HepG2 (cell line): Measurements from ENCODE around the gene ZNF234. TPM values are rescaled to one million over a fixed set of nuclear protein-coding genes. Genes with fewer than 3 reads are reported as not detected.

Experiments used
- ELF3 ChIP-seq: IDR thresholded peaks from 2 replicates; pipeline ENCODE4 v1.6.1; 2016; ENCODE audit warnings: missing genetic modification reagents, missing compliant biosample characterization
- GABPB1 ChIP-seq: IDR thresholded peaks from 2 replicates; pipeline ENCODE4 v1.6.1; 2016; ENCODE audit warnings: mild to moderate bottlenecking, missing genetic modification reagents, moderate library complexity, missing compliant biosample characterization
- HIVEP1 ChIP-seq: sonication (generic); formaldehyde crosslinking; IDR thresholded peaks from 2 replicates; pipeline ENCODE4 v1.4.0; 2020; ENCODE audit warnings: mild to moderate bottlenecking, missing genetic modification reagents
- MTA3 ChIP-seq: sonication (generic); formaldehyde crosslinking; IDR thresholded peaks from 2 replicates; pipeline ENCODE4 v1.4.0; 2020; ENCODE audit warnings: missing genetic modification reagents
- NR2C2 ChIP-seq: sonication (generic); formaldehyde crosslinking; IDR thresholded peaks from 2 replicates; pipeline ENCODE4 v1.4.0; 2020; ENCODE audit warnings: missing genetic modification reagents, mild to moderate bottlenecking, moderate library complexity, borderline replicate concordance
- POLR2AphosphoS5 ChIP-seq: IDR thresholded peaks from 2 replicates; pipeline ENCODE4 v1.6.1; 2012; ENCODE audit warnings: low read depth, low read length
- RAD51 ChIP-seq: fragments of 450-650 bp; IDR thresholded peaks from 2 replicates; pipeline ENCODE4 v1.6.1; 2016; ENCODE audit warnings: borderline replicate concordance
- SMAD9 ChIP-seq: sonication (generic); formaldehyde crosslinking; IDR thresholded peaks from 2 replicates; pipeline ENCODE4 v1.5.1; 2020; ENCODE audit warnings: mild to moderate bottlenecking, missing genetic modification reagents
- SMYD3 ChIP-seq: sonication (generic); formaldehyde crosslinking; IDR thresholded peaks from 2 replicates; pipeline ENCODE4 v1.8.1; 2023; ENCODE audit warnings: mild to moderate bottlenecking, missing genetic modification reagents
- STAG1 ChIP-seq: sonication (generic); formaldehyde crosslinking; IDR thresholded peaks from 2 replicates; pipeline ENCODE4 v1.4.0; 2020; ENCODE audit warnings: missing genetic modification reagents
- YY1 ChIP-seq: IDR thresholded peaks from 2 replicates; pipeline ENCODE4 v1.6.1; 2011; ENCODE audit warnings: low read length, low read depth, moderate library complexity, mild to moderate bottlenecking; ENCODE audit not compliant: insufficient read depth, insufficient replicate concordance
- ZBTB1 ChIP-seq: sonication (generic); formaldehyde crosslinking; IDR thresholded peaks from 2 replicates; pipeline ENCODE4 v1.4.0; 2020; ENCODE audit warnings: missing genetic modification reagents, borderline replicate concordance
- ZFX ChIP-seq: sonication (generic); formaldehyde crosslinking; IDR thresholded peaks from 2 replicates; pipeline ENCODE4 v1.4.0; 2020; ENCODE audit warnings: mild to moderate bottlenecking, low read depth, missing genetic modification reagents, moderate library complexity
- ZNF205 ChIP-seq: IDR thresholded peaks from 2 replicates; pipeline ENCODE4 v1.6.1; 2018; ENCODE audit warnings: missing biosample characterization, missing genetic modification reagents
- ZNF331 ChIP-seq: sonication (generic); formaldehyde crosslinking; IDR thresholded peaks from 2 replicates; pipeline ENCODE4 v1.4.0; 2020; ENCODE audit warnings: missing genetic modification reagents
- ZNF335 ChIP-seq: sonication (generic); formaldehyde crosslinking; IDR thresholded peaks from 2 replicates; pipeline ENCODE4 v1.4.0; 2020; ENCODE audit warnings: missing genetic modification reagents
- ZNF33A ChIP-seq: sonication (generic); formaldehyde crosslinking; IDR thresholded peaks from 2 replicates; pipeline ENCODE4 v1.5.1; 2020; ENCODE audit warnings: missing genetic modification reagents, mild to moderate bottlenecking, moderate library complexity, borderline replicate concordance
- ZNF432 ChIP-seq: sonication (generic); formaldehyde crosslinking; IDR thresholded peaks from 2 replicates; pipeline ENCODE4 v1.5.0; 2020; ENCODE audit warnings: missing genetic modification reagents, mild to moderate bottlenecking, borderline replicate concordance
- ZNF605 ChIP-seq: sonication (generic); formaldehyde crosslinking; IDR thresholded peaks from 2 replicates; pipeline ENCODE4 v1.8.0; 2022; ENCODE audit warnings: mild to moderate bottlenecking, missing genetic modification reagents
- polyA plus RNA-seq, 8 experiments: library from polyadenylated mRNA; depleted of rRNA in 3 of 8; stranded (reverse) in 7 of 8; unstranded in 1 of 8; fragments of >200 nt; fragmentation: Illumina TruSeq in 4 of 8; extraction: Trizol in 4 of 8; gene quantifications; 2 replicates each; pipeline versions ENCODE4 v1.2.1 to v1.2.3, GENCODE V29; 2011 to 2016; ENCODE audit warnings: low read depth in 4 of 8, missing spikeins in 1 of 8, mixed read lengths in 1 of 8; ENCODE audit not compliant: insufficient read depth in 1 of 8
- total RNA-seq, 5 experiments: library from RNA; depleted of rRNA; stranded (reverse); fragments of >200 nt; fragmentation: Illumina TruSeq; extraction: Trizol; gene quantifications; 2 replicates each; pipeline ENCODE4 v1.2.3, GENCODE V29; 2016; ENCODE audit warnings: low read depth in 1 of 5
- TF ChIP-seq, protein P1 (sequence below): sonication (generic); formaldehyde crosslinking; IDR thresholded peaks from 2 replicates; pipeline ENCODE4 v1.9.0; 2022; ENCODE audit warnings: missing genetic modification reagents, mild to moderate bottlenecking, borderline replicate concordance
- TF ChIP-seq, protein P2 (sequence below): sonication (generic); formaldehyde crosslinking; IDR thresholded peaks from 2 replicates; pipeline ENCODE4 v1.5.1; 2020; ENCODE audit warnings: missing genetic modification reagents, mild to moderate bottlenecking, borderline replicate concordance
- TF ChIP-seq, protein P3 (sequence below): sonication (generic); formaldehyde crosslinking; IDR thresholded peaks from 2 replicates; pipeline ENCODE4 v1.8.1; 2022; ENCODE audit warnings: mild to moderate bottlenecking, missing genetic modification reagents

Gene ZNF234
- total and polyA plus RNA-seq, 2 of the 13 experiments (the other 11 are each of a cell fraction or from before 2014, with no cell fraction given) = 3.5 to 11.2 TPM

DNA sequence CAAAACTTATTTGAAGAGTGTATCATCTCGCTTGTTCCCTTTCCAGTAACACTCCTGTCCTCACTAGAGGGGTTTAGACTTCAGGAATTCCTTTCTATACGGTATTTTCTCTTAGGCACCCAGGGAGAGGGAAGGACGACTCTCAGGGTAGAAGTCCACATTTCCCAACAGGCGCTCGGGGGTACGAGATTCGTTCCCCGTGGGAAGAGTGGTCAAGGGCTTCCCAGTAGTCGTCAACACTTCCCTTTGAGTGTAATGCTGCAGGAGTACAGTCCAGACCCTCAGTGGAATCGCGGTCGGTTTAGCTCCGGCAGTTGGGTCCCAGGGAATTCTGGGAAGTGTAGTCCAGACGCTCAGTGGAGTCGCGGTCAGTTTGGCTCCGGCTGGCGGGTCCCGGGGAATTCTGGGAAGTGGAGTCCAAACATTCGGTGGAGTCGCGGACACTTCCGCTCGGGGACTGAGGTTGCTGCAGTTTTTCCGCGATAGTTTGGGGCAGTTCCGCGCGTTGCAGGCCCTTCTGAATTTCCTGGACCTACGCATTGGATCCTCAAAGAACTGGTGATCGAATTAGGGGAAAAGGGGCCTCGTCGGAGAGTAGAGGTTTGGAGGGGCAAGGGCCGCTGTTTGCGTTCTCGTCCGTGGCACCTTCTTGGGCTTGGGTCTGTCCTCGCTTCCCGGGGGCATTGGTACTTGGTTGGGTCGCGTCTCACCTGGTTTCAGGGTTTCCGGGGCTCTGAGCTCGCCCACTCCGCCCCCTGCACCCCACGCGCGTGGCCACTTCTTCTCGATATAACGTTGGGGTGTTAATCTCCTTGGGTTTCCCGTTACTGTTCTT is 47.2 kb upstream of the ZNF234 start, which contains the start of gene ZNF224 (continued):
- TF ChIP-seq, protein P1, sequence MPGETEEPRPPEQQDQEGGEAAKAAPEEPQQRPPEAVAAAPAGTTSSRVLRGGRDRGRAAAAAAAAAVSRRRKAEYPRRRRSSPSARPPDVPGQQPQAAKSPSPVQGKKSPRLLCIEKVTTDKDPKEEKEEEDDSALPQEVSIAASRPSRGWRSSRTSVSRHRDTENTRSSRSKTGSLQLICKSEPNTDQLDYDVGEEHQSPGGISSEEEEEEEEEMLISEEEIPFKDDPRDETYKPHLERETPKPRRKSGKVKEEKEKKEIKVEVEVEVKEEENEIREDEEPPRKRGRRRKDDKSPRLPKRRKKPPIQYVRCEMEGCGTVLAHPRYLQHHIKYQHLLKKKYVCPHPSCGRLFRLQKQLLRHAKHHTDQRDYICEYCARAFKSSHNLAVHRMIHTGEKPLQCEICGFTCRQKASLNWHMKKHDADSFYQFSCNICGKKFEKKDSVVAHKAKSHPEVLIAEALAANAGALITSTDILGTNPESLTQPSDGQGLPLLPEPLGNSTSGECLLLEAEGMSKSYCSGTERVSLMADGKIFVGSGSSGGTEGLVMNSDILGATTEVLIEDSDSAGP = peak; percentile 56; the same call in 1 of the 2 replicates
- TF ChIP-seq MTA3 (CRISPR knock-in tag) = no peak
- 0 out of 2 replicates have a peak, but pooled peaks have one; percentile 35 for TF ChIP-seq SMYD3 (CRISPR knock-in tag)
- TF ChIP-seq, protein P2, sequence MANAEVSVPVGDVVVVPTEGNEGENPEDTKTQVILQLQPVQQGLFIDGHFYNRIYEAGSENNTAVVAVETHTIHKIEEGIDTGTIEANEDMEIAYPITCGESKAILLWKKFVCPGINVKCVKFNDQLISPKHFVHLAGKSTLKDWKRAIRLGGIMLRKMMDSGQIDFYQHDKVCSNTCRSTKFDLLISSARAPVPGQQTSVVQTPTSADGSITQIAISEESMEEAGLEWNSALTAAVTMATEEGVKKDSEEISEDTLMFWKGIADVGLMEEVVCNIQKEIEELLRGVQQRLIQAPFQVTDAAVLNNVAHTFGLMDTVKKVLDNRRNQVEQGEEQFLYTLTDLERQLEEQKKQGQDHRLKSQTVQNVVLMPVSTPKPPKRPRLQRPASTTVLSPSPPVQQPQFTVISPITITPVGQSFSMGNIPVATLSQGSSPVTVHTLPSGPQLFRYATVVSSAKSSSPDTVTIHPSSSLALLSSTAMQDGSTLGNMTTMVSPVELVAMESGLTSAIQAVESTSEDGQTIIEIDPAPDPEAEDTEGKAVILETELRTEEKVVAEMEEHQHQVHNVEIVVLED (CRISPR knock-in tag) = peak; percentile 81; the same call in 1 of the 2 replicates
- TF ChIP-seq POLR2AphosphoS5 = peak; percentile 83
- peak; percentile 82 for TF ChIP-seq ZNF335
- no peak for TF ChIP-seq ZBTB1
- no peak; the same call in 1 of the 2 replicates for TF ChIP-seq ZNF205 (CRISPR knock-in tag)
- 0 out of 2 replicates have a peak, but pooled peaks have one; percentile 47 for TF ChIP-seq HIVEP1 (CRISPR knock-in tag)
- TF ChIP-seq ZNF331 (CRISPR knock-in tag) = peak; percentile 70; the same call in 1 of the 2 replicates
- TF ChIP-seq, protein P3, sequence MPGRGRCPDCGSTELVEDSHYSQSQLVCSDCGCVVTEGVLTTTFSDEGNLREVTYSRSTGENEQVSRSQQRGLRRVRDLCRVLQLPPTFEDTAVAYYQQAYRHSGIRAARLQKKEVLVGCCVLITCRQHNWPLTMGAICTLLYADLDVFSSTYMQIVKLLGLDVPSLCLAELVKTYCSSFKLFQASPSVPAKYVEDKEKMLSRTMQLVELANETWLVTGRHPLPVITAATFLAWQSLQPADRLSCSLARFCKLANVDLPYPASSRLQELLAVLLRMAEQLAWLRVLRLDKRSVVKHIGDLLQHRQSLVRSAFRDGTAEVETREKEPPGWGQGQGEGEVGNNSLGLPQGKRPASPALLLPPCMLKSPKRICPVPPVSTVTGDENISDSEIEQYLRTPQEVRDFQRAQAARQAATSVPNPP (CRISPR knock-in tag) = 0 out of 2 replicates have a peak, but pooled peaks have one; percentile 29
- no peak for TF ChIP-seq RAD51
- peak; percentile 55; the same call in 1 of the 2 replicates for TF ChIP-seq ZNF33A (CRISPR knock-in tag)
- TF ChIP-seq STAG1 = peak; percentile 24; the same call in 1 of the 2 replicates
- TF ChIP-seq ZNF605 (CRISPR knock-in tag) = peak; percentile 67; the same call in 1 of the 2 replicates
- TF ChIP-seq ZFX = peak; percentile 84
- TF ChIP-seq NR2C2 (CRISPR knock-in tag) = peak; percentile 93
- TF ChIP-seq ZNF432 (CRISPR knock-in tag) = 0 out of 2 replicates have a peak, but pooled peaks have one; percentile 32
- peak; percentile 73 for TF ChIP-seq ELF3
- TF ChIP-seq SMAD9 = no peak
- peak; percentile 93 for TF ChIP-seq GABPB1 (CRISPR knock-in tag)
- peak; percentile 72 for TF ChIP-seq YY1
